Epithelial cell of proximal tubule (primary cell): ENCODE measurements around the gene ELF2. TPM values are rescaled to one million over a fixed set of nuclear protein-coding genes. Genes with fewer than 3 reads are reported as not detected.
"Not testable (repeated sequence)": the region's sequence is repeated elsewhere in the genome, so short reads cannot be mapped to it uniquely, and the experiment has no call there.

Experiments used
- DNase-seq: peaks from one replicate; pipeline ENCODE4 v3.0.0-alpha.2; 2011; ENCODE audit warnings: low read depth
- H3K4me3 ChIP-seq: 2 replicates; pipeline ENCODE4 v1.5.1; 2011; ENCODE audit warnings: low read depth, mild to moderate bottlenecking, low read length
- CTCF ChIP-seq: conservative IDR thresholded peaks from 2 replicates; pipeline ENCODE4 v1.5.1; 2012; ENCODE audit warnings: low read depth, mild to moderate bottlenecking, low read length
- total RNA-seq: library from RNA; depleted of rRNA; stranded (reverse); fragments of >200 nt; gene quantifications from 2 replicates; pipeline ENCODE4 v1.2.3, GENCODE V29; 2015

Gene ELF2
- total RNA-seq, 1 donor from 2014 or later: 24.1 TPM

GRCh38 chr4:139036885-139037284 is 140.1 kb downstream of the ELF2 start:
- no peak for TF ChIP-seq CTCF
- no peak for DNase-seq
- H3K4me3 ChIP-seq: no peak overlapping the region

- no peak for DNase-seq
- H3K4me3 ChIP-seq: no peak overlapping the region
- no peak for TF ChIP-seq CTCF
These were observed 141.4 kb downstream of the ELF2 start for GRCh38 chr4:139035650-139036049.

- peak; percentile 87 for TF ChIP-seq CTCF
- no peak for DNase-seq
- H3K4me3 ChIP-seq: no peak overlapping the region
These were observed 146.3 kb downstream of the ELF2 start for GRCh38 chr4:139030614-139031235.

- not testable (repeated sequence) for H3K4me3 ChIP-seq, DNase-seq
These were observed 147.1 kb downstream of the ELF2 start for GRCh38 chr4:139029866-139030363.

- TF ChIP-seq CTCF: no peak
- H3K4me3 ChIP-seq: no peak overlapping the region
- DNase-seq: no peak
These were observed 148.8 kb downstream of the ELF2 start for GRCh38 chr4:139028191-139028661.

GRCh38 chr4:139027776-139028175 is 149.2 kb downstream of the ELF2 start:
- no peak for TF ChIP-seq CTCF
- no peak overlapping the region for H3K4me3 ChIP-seq
- no peak for DNase-seq

- DNase-seq: no peak
- no peak overlapping the region for H3K4me3 ChIP-seq
- TF ChIP-seq CTCF: no peak
These were observed 151.2 kb downstream of the ELF2 start for GRCh38 chr4:139025841-139026240.
